Motor neuron (in vitro differentiated cells): Measurements from ENCODE around the gene HOMEZ. TPM values are rescaled to one million over a fixed set of nuclear protein-coding genes. Genes with fewer than 3 reads are reported as not detected.

Experiments
- ATAC-seq, 8 experiments: fragments of 200-7000 bp; cut with Tn5 transposase; replicated peaks in 6 of 8; 2 replicates each; pipeline ENCODE4 v1.8.0; 2021; ENCODE audit warnings: mild to moderate bottlenecking in 8 of 8, moderate library complexity in 8 of 8
- H3K27ac ChIP-seq, 2 donors: fragments of 250-450 bp; sonication (Bioruptor Pico); 2 replicates each; pipeline ENCODE4 v1.9.0; 2021; ENCODE audit warnings: antibody characterized with exemption in 2 of 2, mild to moderate bottlenecking in 2 of 2, moderate library complexity in 1 of 2
- H3K4me1 ChIP-seq, 2 donors: fragments of 250-450 bp; sonication (Bioruptor Pico); replicated peaks in 1 of 2; 2 replicates each; pipeline ENCODE4 v1.6.1; 2021; ENCODE audit warnings: antibody characterized with exemption in 2 of 2, mild to moderate bottlenecking in 2 of 2, moderate library complexity in 1 of 2
- H3K4me3 ChIP-seq, 5 donors: fragments of 250-450 bp; sonication (Bioruptor Pico); 2 replicates each; pipeline ENCODE4 v1.9.0; 2021; ENCODE audit warnings: antibody characterized with exemption in 5 of 5, mild to moderate bottlenecking in 5 of 5, moderate library complexity in 4 of 5
- WGBS, 10 experiments: fragments of 450-650 bp; shearing (Covaris generic); methylation state at CpG; one replicate each; pipeline ENCODE4 v1.0.0; 2022; 5-methylcytosine and 5-hydroxymethylcytosine counted together
- in situ Hi-C, 9 experiments: fragments of 400-800 bp; cut with MboI; loops; one replicate each; pipeline ENCODE4 v1.15.0; 2021; ENCODE audit warnings: low sequenced_read_pairs in 9 of 9, low pct_unique_long_range_greater_than_20kb in 2 of 9; ENCODE audit not compliant: unreplicated experiment in 9 of 9
- total RNA-seq, 8 experiments: library from RNA; unstranded; fragments of 300-600 nt; gene quantifications; 2 replicates each; pipeline versions ENCODE4 v1.2.3 to v1.2.4, GENCODE V29; 2022

HOMEZ gene
- total RNA-seq, 8 experiments from 2014 or later, result 3.5 to 9.9 (median 7.4) TPM

- peak; percentile 3 to 29 (median 6) for ATAC-seq
- WGBS, 10 experiments, result 0 to 6% (median 0%) methylated on average over 4 to 14 of the region's 64 CpGs; no CpG with 5 or more reads in 3 of the 10 experiments
- peaks cover 16 to 17% of the 10 kb centered on the region in 2 donors for H3K4me1 ChIP-seq
- peak overlapping the region; percentile 91 to 97 for H3K27ac ChIP-seq
- in situ Hi-C loops, result loop anchor here in 6 of 9 experiments (10.0 to 25.0 kb wide), 3 partner anchors 53 to 240 kb away; partner anchors contain the start of genes THTPA (in 5 of the 6), ZFHX2 (in 5 of the 6), AP1G2 (in 4 of the 6) and CMTM5 (in 1 of the 6)
- peak overlapping the region; percentile 65 to 86 (median 72) for H3K4me3 ChIP-seq
Observed at GRCh38 chr14:23321572-23322547, 35.9 kb upstream of the HOMEZ start.

GRCh38 chr14:23320584-23321571 is 34.9 kb upstream of the HOMEZ start, which contains the start of gene PABPN1:
TSS of gene PABPN1 (plus strand) at chr14:23321457. CDS start at chr14:23321470, 13 bp downstream.
- in situ Hi-C loops, result loop anchor here in 6 of 9 experiments (10.0 to 25.0 kb wide), 3 partner anchors 54 to 241 kb away; partner anchors contain the start of genes THTPA (in 5 of the 6), ZFHX2 (in 5 of the 6), AP1G2 (in 4 of the 6) and CMTM5 (in 1 of the 6)
- WGBS, 10 experiments, result 0 to 47% (median 15%) methylated on average over 1 to 14 of the region's 63 CpGs; no CpG with 5 or more reads in 3 of the 10 experiments
- peak; percentile 83 to 94 (median 92) for ATAC-seq

GRCh38 chr14:23319746-23320583 is 34.0 kb upstream of the HOMEZ start:
- WGBS, 10 experiments, result 67 to 100% (median 92%) methylated on average over 1 to 15 of the region's 17 CpGs
- in situ Hi-C loops, result loop anchor here in 6 of 9 experiments (10.0 to 25.0 kb wide), 3 partner anchors 55 to 242 kb away; partner anchors contain the start of genes THTPA (in 5 of the 6), ZFHX2 (in 5 of the 6), AP1G2 (in 4 of the 6) and CMTM5 (in 1 of the 6)
- ATAC-seq, result no peak

More at GRCh38 chr14:23320584-23321571, 34.9 kb upstream of the HOMEZ start, which contains the start of gene PABPN1:
- Histone ChIP-seq H3K4me1 (peaks cover 16 to 17% of the 10 kb centered on the region in 2 donors), H3K27ac (peak within 1 kb of the TSS; percentile 91 to 97), H3K4me3 (peak within 1 kb of the TSS; percentile 65 to 86 (median 72))

DNA sequence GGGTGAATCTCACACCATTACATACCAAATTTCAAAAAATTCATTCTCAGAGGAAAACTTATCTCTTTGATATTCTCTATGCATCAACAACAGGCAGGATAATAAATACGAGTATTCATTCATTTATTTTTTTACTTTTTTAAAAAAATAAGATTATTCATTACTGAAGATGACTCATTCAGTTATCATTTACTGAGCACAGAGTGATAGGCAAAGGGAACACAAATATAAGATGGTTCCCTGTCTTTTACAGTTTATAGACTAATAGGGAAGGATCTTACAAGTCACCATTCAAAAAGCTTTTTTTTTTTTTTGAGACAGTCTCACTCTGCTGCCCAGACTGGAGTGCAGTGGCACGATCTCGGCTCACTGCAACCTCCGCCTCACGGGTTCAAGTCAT is 30.4 kb upstream of the HOMEZ start:
- in situ Hi-C loops, result loop anchor here in 4 of 9 experiments (25.0 kb wide), 1 partner anchor 246 kb away; the partner anchor contains the start of genes AP1G2 (in 4 of the 4), THTPA (in 4 of the 4) and ZFHX2 (in 4 of the 4)
- H3K4me3 ChIP-seq, result no peak overlapping the region
- ATAC-seq, result no peak
- 74 to 100% (median 98%) methylated on average over 1 to 5 of the region's 5 CpGs for WGBS, 10 experiments
- peaks cover 9% of the 10 kb centered on the region in 2 donors for H3K4me1 ChIP-seq
- H3K27ac ChIP-seq, result no peak overlapping the region

More at GRCh38 chr14:23319746-23320583, 34.0 kb upstream of the HOMEZ start:
- H3K4me1 ChIP-seq, result peaks cover 16 to 17% of the 10 kb centered on the region in 2 donors
- H3K4me3 ChIP-seq, result peak overlapping the region; percentile 24 to 86 (median 28)
- H3K27ac ChIP-seq, result peak overlapping the region; percentile 87 to 96

GRCh38 chr14:23310546-23310945 is 24.6 kb upstream of the HOMEZ start:
- no peak overlapping the region for H3K27ac ChIP-seq
- WGBS, 10 experiments, result 100% methylated on average over 1 of the region's 1 CpG; no CpG with 5 or more reads in 7 of the 10 experiments
- in situ Hi-C loops, result loop anchor here in 4 of 9 experiments (25.0 kb wide), 1 partner anchor 252 kb away; the partner anchor contains the start of genes AP1G2 (in 4 of the 4), THTPA (in 4 of the 4) and ZFHX2 (in 4 of the 4)
- H3K4me3 ChIP-seq, result no peak overlapping the region
- no peak for ATAC-seq
- peaks cover 17 to 18% of the 10 kb centered on the region in 2 donors for H3K4me1 ChIP-seq

GRCh38 chr14:23308721-23309445 is 23.0 kb upstream of the HOMEZ start:
- in situ Hi-C loops, result loop anchor here in 4 of 9 experiments (25.0 kb wide), 1 partner anchor 253 kb away; the partner anchor contains the start of genes AP1G2 (in 4 of the 4), THTPA (in 4 of the 4) and ZFHX2 (in 4 of the 4)
- H3K27ac ChIP-seq, result no peak overlapping the region
- WGBS, 10 experiments, result 42 to 100% (median 93%) methylated on average over 1 to 3 of the region's 17 CpGs; no CpG with 5 or more reads in 5 of the 10 experiments

DNA sequence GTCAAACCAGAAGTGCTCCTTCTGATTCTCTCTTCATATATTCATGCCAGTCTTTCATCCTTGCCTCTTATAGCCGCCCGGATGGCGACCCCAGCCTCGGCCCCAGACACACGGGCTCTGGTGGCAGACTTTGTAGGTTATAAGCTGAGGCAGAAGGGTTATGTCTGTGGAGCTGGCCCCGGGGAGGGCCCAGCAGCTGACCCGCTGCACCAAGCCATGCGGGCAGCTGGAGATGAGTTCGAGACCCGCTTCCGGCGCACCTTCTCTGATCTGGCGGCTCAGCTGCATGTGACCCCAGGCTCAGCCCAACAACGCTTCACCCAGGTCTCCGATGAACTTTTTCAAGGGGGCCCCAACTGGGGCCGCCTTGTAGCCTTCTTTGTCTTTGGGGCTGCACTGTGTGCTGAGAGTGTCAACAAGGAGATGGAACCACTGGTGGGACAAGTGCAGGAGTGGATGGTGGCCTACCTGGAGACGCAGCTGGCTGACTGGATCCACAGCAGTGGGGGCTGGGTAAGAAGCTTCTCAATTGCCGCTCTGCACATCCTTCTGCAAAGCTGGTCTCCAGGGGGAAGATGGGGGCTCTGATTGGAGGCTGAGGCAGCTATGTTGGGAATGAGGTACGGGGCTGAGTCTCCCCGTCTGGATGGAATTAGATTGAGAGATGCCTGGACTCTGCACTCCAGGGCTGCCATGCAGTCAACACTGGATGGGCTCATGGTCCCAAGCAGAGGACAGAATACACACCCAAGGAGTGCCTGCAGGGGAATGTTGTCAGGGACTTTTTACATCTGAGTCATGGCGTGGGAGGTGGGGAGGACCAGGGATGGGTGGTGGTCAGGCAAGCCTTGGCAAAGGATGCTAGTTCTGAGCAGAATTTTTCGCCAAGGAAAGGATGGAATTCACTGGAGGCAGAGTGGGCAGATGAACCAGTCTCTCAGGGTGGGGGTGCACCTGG is 22.0 kb upstream of the HOMEZ start:
- H3K4me1 ChIP-seq, result peaks cover 18 to 20% of the 10 kb centered on the region in 2 donors
- ATAC-seq, result peak in 2 of 8 experiments; percentile 22 to 44
- WGBS, 10 experiments, result 40 to 100% (median 93%) methylated on average over 1 to 9 of the region's 22 CpGs; no CpG with 5 or more reads in 4 of the 10 experiments
- peak overlapping the region in 1 of 2 donors; percentile 90 for H3K27ac ChIP-seq
- in situ Hi-C loops, result loop anchor here in 4 of 9 experiments (25.0 kb wide), 1 partner anchor 254 kb away; the partner anchor contains the start of genes AP1G2 (in 4 of the 4), THTPA (in 4 of the 4) and ZFHX2 (in 4 of the 4)
- peak overlapping the region; percentile 77 to 98 (median 93) for H3K4me3 ChIP-seq

More at GRCh38 chr14:23308721-23309445, 23.0 kb upstream of the HOMEZ start:
- Histone ChIP-seq H3K4me3 (no peak overlapping the region), H3K4me1 (peaks cover 17 to 18% of the 10 kb centered on the region in 2 donors)
- ATAC-seq, result no peak

GRCh38 chr14:23307146-23307530 is 21.2 kb upstream of the HOMEZ start:
- no peak for ATAC-seq
- Histone ChIP-seq H3K27ac (peak overlapping the region; percentile 90 to 91), H3K4me1 (peaks cover 18 to 21% of the 10 kb centered on the region in 2 donors), H3K4me3 (peak overlapping the region; percentile 77 to 98 (median 93))
- 0 to 20% (median 0%) methylated on average over 1 to 4 of the region's 5 CpGs; no CpG with 5 or more reads in 3 of the 10 experiments for WGBS, 10 experiments
- in situ Hi-C loops, result loop anchor here in 4 of 9 experiments (25.0 kb wide), 1 partner anchor 255 kb away; the partner anchor contains the start of genes AP1G2 (in 4 of the 4), THTPA (in 4 of the 4) and ZFHX2 (in 4 of the 4)
